CD4-positive, CD25-positive, alpha-beta regulatory T cell (primary cell): Measurements from ENCODE around the gene DLL4. TPM values are rescaled to one million over a fixed set of nuclear protein-coding genes. Genes with fewer than 3 reads are reported as not detected.

ENCODE experiments used
- ATAC-seq, 2 donors: fragments of 150-1000 bp; cut with Tn5 transposase; one replicate each; pipeline ENCODE4 v1.10.0; 2021; ENCODE audit warnings: low read depth in 2 of 2, moderate number of reproducible peaks in 2 of 2, moderate library complexity in 1 of 2
- DNase-seq, 3 donors: peaks; one replicate each; pipeline versions ENCODE4 v3.0.0 to v3.0.0-alpha.2; 2012 to 2022; ENCODE audit warnings: mixed read lengths in 1 of 3
- H3K27ac ChIP-seq: one replicate; pipeline ENCODE4 v1.7.0; 2013; ENCODE audit warnings: mild to moderate bottlenecking, low read length; ENCODE audit not compliant: insufficient read depth, poor library complexity, severe bottlenecking
- H3K27me3 ChIP-seq: one replicate; pipeline ENCODE4 v1.7.0; 2013; ENCODE audit warnings: low read length; ENCODE audit not compliant: control insufficient read depth, insufficient read depth
- H3K36me3 ChIP-seq: one replicate; pipeline ENCODE4 v1.7.0; 2013; ENCODE audit warnings: mild to moderate bottlenecking, low read length, moderate library complexity; ENCODE audit not compliant: control insufficient read depth, insufficient read depth
- H3K4me1 ChIP-seq: 2 replicates; pipeline ENCODE4 v1.7.0; 2013; ENCODE audit warnings: mild to moderate bottlenecking, low read length; ENCODE audit not compliant: insufficient read depth, control insufficient read depth, poor library complexity, severe bottlenecking
- H3K4me3 ChIP-seq: one replicate; pipeline ENCODE4 v1.7.0; 2013; ENCODE audit warnings: low read depth, mild to moderate bottlenecking, low read length, moderate library complexity
- H3K9me3 ChIP-seq, 2 experiments: 1 replicate in 1 of 2; 2 replicates in 1 of 2; pipeline ENCODE4 v1.7.0; 2013; ENCODE audit warnings: low read length in 2 of 2, mild to moderate bottlenecking in 1 of 2, moderate library complexity in 1 of 2; ENCODE audit not compliant: control insufficient read depth in 2 of 2
- H3K27ac Mint-ChIP-seq, 3 donors: one replicate each; pipeline ENCODE4 v1.8.0; 2020 to 2022; ENCODE audit warnings: mild to moderate bottlenecking in 3 of 3, mixed read lengths in 3 of 3, moderate library complexity in 2 of 3
- H3K27me3 Mint-ChIP-seq: one replicate; pipeline ENCODE4 v1.8.0; 2022; ENCODE audit warnings: mild to moderate bottlenecking, mixed read lengths
- H3K36me3 Mint-ChIP-seq: one replicate; pipeline ENCODE4 v1.8.0; 2020; ENCODE audit warnings: mixed read lengths
- H3K4me1 Mint-ChIP-seq, 4 donors: one replicate each; pipeline ENCODE4 v1.8.0; 2020 to 2022; ENCODE audit warnings: mixed read lengths in 4 of 4, mild to moderate bottlenecking in 1 of 4
- H3K4me3 Mint-ChIP-seq, 4 donors: one replicate each; pipeline ENCODE4 v1.8.0; 2020 to 2022; ENCODE audit warnings: mild to moderate bottlenecking in 4 of 4, mixed read lengths in 4 of 4, moderate library complexity in 3 of 4
- H3K9me3 Mint-ChIP-seq, 7 donors: one replicate each; pipeline ENCODE4 v1.8.0; 2020 to 2022; ENCODE audit warnings: mixed read lengths in 7 of 7, mild to moderate bottlenecking in 3 of 7, moderate library complexity in 2 of 7
- polyA plus RNA-seq, 4 donors: library from polyadenylated mRNA; unstranded; fragments of 300-500 nt; fragmentation: Illumina TruSeq; gene quantifications; one replicate each; pipeline ENCODE4 v1.2.3, GENCODE V29; 2021
- total RNA-seq: library from RNA; stranded (reverse); gene quantifications from one replicate; pipeline ENCODE4 v1.2.3, GENCODE V29; 2022

DLL4 gene
- total and polyA plus RNA-seq, 5 donors from 2014 or later: not detected

DNA sequence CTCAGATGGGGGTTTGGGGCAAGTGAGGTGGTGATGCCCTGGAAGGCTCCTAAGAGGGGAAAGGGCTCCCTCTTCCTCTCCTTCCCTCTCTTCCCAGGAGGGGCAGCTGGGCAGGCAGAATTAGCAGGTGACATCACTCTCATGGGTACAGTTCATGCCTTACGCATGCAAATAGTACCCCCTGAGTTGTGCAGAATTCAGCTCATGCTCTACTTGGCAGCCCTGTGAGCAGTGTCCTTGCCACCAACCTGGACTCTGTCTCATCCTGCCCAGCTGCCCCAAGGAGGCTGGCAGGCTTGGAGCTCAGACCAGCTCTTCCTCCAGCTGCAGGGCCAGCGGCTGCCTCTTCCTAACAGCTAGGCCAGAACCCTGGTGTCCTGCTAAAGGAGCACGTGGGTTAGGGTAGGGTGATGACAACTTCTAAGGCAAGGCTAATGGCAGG, 27.4 kb downstream of the DLL4 start:
- Histone ChIP-seq H3K4me3 (no peak overlapping the region), H3K4me1 (peaks cover 15% of the 10 kb centered on the region), H3K9me3 (no peaks in the 10 kb centered on the region), H3K27ac (no peak overlapping the region), H3K27me3 (no peaks in the 10 kb centered on the region), H3K36me3 (no peaks in the 10 kb centered on the region)
- no peak overlapping the region for H3K27ac Mint-ChIP-seq
- H3K36me3 Mint-ChIP-seq: no peaks in the 10 kb centered on the region
- no peak for DNase-seq
- ATAC-seq: no peak
- peaks cover 0 to 25% (median 16%) of the 10 kb centered on the region in 4 donors for H3K4me1 Mint-ChIP-seq
- peak overlapping the region in 2 of 4 donors; percentile 78 to 81 for H3K4me3 Mint-ChIP-seq
- H3K27me3 Mint-ChIP-seq: peaks cover 28% of the 10 kb centered on the region
- H3K9me3 Mint-ChIP-seq: no peaks in the 10 kb centered on the region

DNA sequence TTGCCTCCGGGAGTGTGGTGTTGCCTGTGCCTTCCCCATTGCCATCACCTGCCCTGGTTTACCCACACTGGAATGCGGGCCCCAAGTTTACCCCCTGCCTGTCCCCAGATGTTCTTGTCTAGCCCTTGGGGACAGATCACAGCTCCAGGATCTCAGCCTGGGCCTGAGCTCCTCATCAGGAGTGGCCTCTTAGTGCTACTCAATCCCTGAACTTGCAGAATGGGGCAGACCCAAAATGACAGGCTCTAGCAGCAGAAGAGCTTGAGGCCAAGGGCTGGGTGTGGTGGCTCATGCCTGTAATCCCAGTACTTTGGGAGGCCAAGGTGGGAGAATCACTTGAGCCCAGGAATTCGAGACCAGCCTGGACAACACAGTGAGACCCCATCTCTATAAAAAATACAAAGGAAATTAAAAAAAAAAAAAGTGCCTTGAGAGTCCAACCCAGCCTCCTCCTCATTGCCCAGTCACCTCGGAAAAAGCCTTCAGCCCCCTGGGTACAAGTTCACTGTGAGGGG, 28.0 kb downstream of the DLL4 start:
- peak overlapping the region in 1 of 4 donors; percentile 81 for H3K4me3 Mint-ChIP-seq
- no peaks in the 10 kb centered on the region for H3K27me3 ChIP-seq
- H3K4me1 Mint-ChIP-seq: peaks cover 0 to 23% (median 12%) of the 10 kb centered on the region in 4 donors
- H3K27ac ChIP-seq: no peak overlapping the region
- DNase-seq (no peak), ATAC-seq (no peak)
- no peak overlapping the region for H3K4me3 ChIP-seq
- H3K36me3 Mint-ChIP-seq: no peaks in the 10 kb centered on the region
- H3K4me1 ChIP-seq: peaks cover 15% of the 10 kb centered on the region
- peaks cover 24% of the 10 kb centered on the region for H3K27me3 Mint-ChIP-seq
- H3K27ac Mint-ChIP-seq: no peak overlapping the region
- H3K9me3 ChIP-seq: no peaks in the 10 kb centered on the region
- H3K36me3 ChIP-seq: no peaks in the 10 kb centered on the region
- H3K9me3 Mint-ChIP-seq: no peaks in the 10 kb centered on the region

DNA sequence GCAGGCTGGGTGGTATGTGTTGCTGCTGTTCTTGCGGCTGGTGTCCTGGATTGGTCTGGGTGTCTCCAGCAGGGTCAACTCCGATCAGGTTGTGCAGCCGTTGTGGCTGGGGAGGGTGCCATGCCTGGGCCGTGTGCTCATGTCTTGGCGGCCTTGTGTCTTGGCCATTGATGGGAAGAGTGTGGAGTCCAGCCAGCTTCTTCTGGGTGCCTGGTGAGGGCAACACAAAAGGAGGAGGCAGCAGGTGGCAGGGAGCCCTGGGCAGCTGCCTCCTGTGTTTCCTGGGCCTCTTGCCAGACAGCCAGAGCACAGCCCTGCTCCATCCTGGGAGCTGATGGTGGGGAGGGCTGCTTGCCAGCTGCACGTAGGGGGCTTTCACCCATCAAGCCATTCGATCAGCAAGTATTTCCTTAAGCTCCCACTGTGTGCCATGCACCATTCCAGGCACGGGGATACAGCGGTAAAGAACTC, 28.5 kb downstream of the DLL4 start:
- Histone ChIP-seq H3K27ac (no peak overlapping the region), H3K36me3 (no peaks in the 10 kb centered on the region), H3K9me3 (no peaks in the 10 kb centered on the region), H3K27me3 (no peaks in the 10 kb centered on the region), H3K4me1 (peaks cover 12% of the 10 kb centered on the region), H3K4me3 (no peak overlapping the region)
- Mint-ChIP-seq H3K4me1 (peaks cover 0 to 21% (median 11%) of the 10 kb centered on the region in 4 donors), H3K27ac (no peak overlapping the region), H3K36me3 (no peaks in the 10 kb centered on the region), H3K9me3 (no peaks in the 10 kb centered on the region), H3K27me3 (peaks cover 24% of the 10 kb centered on the region), H3K4me3 (peak overlapping the region in 1 of 4 donors; percentile 10)
- DNase-seq (no peak), ATAC-seq (no peak)

DNA sequence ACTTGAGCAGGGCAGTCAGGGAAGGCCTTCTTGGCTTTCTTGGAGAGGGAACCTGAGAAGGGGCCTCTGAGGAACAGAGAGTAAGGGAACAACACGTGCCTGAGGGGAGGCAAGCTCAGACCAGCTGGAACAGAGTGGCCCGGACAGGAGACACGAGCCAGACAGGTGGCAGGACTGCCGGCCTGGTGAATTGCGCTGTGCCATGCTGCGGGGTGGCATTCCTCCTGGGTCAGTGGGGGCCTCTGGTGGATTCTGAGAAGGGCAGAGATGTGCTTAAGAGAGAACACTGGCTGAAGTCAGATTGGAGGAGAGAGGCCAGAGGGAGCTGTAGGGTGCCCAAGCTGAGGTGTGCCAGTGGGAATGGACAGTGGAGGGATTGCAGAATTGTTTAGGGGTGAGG, 29.0 kb downstream of the DLL4 start:
- Mint-ChIP-seq H3K4me1 (peaks cover 0 to 17% (median 10%) of the 10 kb centered on the region in 4 donors), H3K4me3 (peak overlapping the region in 2 of 4 donors; percentile 10)
- no peaks in the 10 kb centered on the region for H3K9me3 ChIP-seq

DNA sequence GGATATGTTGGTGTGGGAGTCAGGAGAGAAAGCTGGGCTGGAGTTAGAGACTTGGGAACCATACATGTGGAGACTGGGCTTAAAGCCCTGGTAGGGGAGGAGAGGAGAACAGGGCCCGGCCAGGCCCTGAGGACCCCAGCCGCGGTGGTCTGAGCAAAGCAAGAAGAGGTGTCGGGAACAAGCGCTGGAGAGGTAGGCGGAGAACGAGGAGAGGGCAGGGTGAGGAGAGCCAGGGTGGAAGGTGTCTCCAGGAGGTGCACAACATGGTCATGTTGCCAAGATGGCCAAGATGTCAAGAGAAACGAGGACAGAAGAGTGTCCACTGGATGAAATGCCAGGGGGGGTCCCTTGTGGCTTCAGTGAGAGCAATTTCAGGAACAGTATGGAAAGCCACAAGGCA, 29.6 kb downstream of the DLL4 start:
- Mint-ChIP-seq H3K4me3 (peak overlapping the region in 1 of 4 donors; percentile 10), H3K4me1 (peaks cover 0 to 12% (median 8%) of the 10 kb centered on the region in 4 donors)
- H3K27me3 ChIP-seq: no peaks in the 10 kb centered on the region

More for the DNA sequence above, 29.0 kb downstream of the DLL4 start:
- Histone ChIP-seq H3K27ac (no peak overlapping the region), H3K4me1 (peaks cover 8% of the 10 kb centered on the region), H3K4me3 (no peak overlapping the region), H3K27me3 (no peaks in the 10 kb centered on the region), H3K36me3 (no peaks in the 10 kb centered on the region)
- Mint-ChIP-seq H3K27me3 (peaks cover 22% of the 10 kb centered on the region), H3K9me3 (no peaks in the 10 kb centered on the region), H3K27ac (peak overlapping the region in 1 of 3 donors; percentile 67), H3K36me3 (no peaks in the 10 kb centered on the region)
- no peak for DNase-seq
- no peak for ATAC-seq

DNA sequence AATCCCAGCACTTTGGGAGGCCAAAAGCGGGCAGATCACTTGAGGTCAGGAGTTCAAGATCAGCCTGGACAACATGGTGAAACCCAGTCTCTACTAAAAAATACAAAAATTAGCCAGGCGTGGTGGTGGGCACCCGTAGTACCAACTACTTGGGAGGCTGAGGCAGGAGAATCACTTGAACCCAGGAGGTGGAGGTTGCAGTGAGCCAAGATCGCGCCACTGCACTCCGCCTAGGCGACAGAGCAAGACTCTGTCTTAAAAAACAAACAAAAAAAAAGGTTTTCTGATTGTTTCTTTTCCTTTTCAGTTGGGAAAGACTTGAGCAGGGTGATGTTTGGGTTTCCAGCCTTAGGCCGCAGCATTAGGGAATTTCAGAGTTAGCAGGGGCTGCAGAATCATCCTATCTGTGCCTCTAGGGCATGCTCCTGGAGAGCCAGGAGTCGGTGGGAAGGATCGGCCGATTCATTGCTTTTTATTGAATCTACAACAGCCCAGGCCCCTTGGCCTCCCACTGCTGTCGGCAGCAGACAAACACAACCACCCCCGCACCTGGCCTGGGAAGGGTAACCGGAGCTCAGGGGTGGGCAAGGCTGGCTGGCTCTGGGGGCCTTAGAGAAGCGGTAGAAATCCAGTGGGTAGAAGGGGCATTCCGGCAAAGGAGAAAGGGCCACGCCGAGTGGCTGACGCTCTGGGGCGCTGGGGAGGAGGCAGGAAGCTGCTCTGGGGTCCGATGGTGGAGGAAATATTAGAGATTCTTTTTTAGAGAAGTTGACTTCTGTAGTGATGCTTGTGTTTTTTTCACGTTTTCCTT, 30.4 kb downstream of the DLL4 start:
- no peak for ATAC-seq
- H3K36me3 ChIP-seq: no peaks in the 10 kb centered on the region
- Mint-ChIP-seq H3K9me3 (no peaks in the 10 kb centered on the region), H3K4me3 (no peak overlapping the region), H3K4me1 (peaks cover 0 to 4% (median 2%) of the 10 kb centered on the region in 4 donors), H3K36me3 (no peaks in the 10 kb centered on the region), H3K27me3 (peaks cover 24% of the 10 kb centered on the region), H3K27ac (peak overlapping the region in 2 of 3 donors; percentile 25 to 60)
- no peaks in the 10 kb centered on the region for H3K27me3 ChIP-seq
- no peaks in the 10 kb centered on the region for H3K4me1 ChIP-seq
- H3K27ac ChIP-seq: no peak overlapping the region
- no peaks in the 10 kb centered on the region for H3K9me3 ChIP-seq
- H3K4me3 ChIP-seq: no peak overlapping the region
- no peak for DNase-seq

More for the DNA sequence above, 29.6 kb downstream of the DLL4 start:
- no peaks in the 10 kb centered on the region for H3K36me3 ChIP-seq
- no peak overlapping the region for H3K27ac ChIP-seq
- Mint-ChIP-seq H3K36me3 (no peaks in the 10 kb centered on the region), H3K9me3 (no peaks in the 10 kb centered on the region), H3K27me3 (peaks cover 19% of the 10 kb centered on the region), H3K27ac (peak overlapping the region; percentile 32 to 66 (median 34))
- ATAC-seq (no peak), DNase-seq (no peak)
- H3K9me3 ChIP-seq: no peaks in the 10 kb centered on the region
- no peak overlapping the region for H3K4me3 ChIP-seq
- peaks cover 5% of the 10 kb centered on the region for H3K4me1 ChIP-seq

DNA sequence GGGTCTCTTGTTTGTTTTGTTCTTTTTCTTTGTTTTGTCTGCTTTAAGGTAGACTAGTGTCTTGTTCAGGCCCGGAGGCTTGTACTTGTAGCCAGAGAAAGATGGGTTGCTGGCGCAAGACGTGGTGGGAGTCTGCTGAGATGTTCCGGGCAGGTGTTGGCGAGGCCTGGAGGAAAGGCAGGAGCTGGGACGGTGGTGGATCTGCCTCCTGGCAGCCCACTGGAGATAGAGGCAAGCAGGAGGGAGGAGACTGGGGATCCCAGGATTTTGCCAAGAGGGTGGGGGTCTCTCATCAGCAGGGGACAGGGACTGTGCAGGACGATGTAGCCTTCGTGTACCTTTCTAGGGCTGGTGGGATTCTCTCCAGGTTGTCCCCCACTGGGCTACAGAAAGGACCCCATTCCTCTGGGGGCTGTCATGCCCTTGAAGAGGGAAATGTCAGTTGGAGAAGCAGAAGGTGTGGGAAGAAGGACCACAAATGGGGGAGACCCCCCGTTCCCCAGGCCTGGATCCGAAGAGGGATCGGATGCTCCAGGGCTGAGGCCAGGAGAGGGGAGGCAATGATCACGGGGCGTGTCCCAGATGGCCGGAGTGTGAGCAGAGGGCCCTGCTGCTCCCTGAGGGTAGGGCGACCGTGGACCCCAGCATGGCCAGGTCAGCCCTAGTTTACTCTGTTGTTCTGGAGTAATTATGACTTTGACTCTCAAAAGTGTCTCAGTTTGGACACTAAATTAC, 31.2 kb downstream of the DLL4 start:
- no peak overlapping the region for H3K27ac ChIP-seq
- Mint-ChIP-seq H3K4me3 (no peak overlapping the region), H3K27ac (peak overlapping the region in 2 of 3 donors; percentile 25 to 60), H3K27me3 (peaks cover 21% of the 10 kb centered on the region), H3K9me3 (no peaks in the 10 kb centered on the region), H3K36me3 (no peaks in the 10 kb centered on the region), H3K4me1 (peaks cover 0 to 3% (median 2%) of the 10 kb centered on the region in 4 donors)
- no peaks in the 10 kb centered on the region for H3K36me3 ChIP-seq
- H3K9me3 ChIP-seq: no peaks in the 10 kb centered on the region
- H3K4me1 ChIP-seq: no peaks in the 10 kb centered on the region
- no peak for DNase-seq
- H3K4me3 ChIP-seq: no peak overlapping the region
- ATAC-seq: no peak
- no peaks in the 10 kb centered on the region for H3K27me3 ChIP-seq
